ENCODE measurements around the gene PRRT1.

DNA sequence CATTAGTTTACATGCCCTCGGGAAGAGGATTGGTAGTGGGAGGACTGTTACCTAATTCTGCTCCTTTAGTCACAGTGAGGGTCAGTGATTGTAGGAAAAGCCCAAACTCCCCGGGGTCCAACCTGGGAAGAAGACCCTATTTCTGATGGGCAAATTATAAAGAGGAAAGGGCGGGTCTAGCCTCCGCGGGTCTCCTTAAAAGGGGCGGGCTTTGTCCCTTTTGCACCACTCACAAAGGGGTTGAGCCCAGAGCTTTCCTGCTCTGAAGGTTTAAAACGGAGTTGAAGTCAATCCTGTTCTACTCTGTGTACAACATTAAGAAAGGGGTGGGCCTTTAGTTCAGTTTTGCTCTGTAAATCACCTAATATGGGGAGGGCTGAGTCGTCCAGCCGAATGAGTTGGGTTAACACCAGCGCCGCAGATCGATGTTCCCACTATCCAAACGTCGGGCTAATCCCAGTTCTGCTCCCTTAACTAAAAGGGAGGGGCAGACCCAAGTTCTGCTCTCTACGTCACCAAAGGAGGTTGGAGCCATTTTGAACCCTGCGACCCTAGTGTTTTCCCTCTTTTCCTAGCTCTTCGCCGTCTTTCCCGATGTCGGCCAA is 25.5 kb upstream of the PRRT1 start:
- TF ChIP-seq EZH2 (IDR thresholded peaks at IDR 0.05; ENCODE audit: borderline replicate concordance, low read depth, low read length, severe bottlenecking): no peak
- TF ChIP-seq, protein P1, sequence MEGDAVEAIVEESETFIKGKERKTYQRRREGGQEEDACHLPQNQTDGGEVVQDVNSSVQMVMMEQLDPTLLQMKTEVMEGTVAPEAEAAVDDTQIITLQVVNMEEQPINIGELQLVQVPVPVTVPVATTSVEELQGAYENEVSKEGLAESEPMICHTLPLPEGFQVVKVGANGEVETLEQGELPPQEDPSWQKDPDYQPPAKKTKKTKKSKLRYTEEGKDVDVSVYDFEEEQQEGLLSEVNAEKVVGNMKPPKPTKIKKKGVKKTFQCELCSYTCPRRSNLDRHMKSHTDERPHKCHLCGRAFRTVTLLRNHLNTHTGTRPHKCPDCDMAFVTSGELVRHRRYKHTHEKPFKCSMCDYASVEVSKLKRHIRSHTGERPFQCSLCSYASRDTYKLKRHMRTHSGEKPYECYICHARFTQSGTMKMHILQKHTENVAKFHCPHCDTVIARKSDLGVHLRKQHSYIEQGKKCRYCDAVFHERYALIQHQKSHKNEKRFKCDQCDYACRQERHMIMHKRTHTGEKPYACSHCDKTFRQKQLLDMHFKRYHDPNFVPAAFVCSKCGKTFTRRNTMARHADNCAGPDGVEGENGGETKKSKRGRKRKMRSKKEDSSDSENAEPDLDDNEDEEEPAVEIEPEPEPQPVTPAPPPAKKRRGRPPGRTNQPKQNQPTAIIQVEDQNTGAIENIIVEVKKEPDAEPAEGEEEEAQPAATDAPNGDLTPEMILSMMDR (IDR thresholded peaks at IDR 0.05; ENCODE audit: borderline replicate concordance, extremely low read depth, low read length, poor library complexity, severe bottlenecking): no peak

All from DND-41 (cell line).